ENCODE data around the gene PSMB3.

The PSMB3 gene

GRCh38 chr17:38717139-38717745 is 35.3 kb upstream of the PSMB3 start:
- no peak for DNase-seq (ENCODE audit: low read depth)
- no peak for TF ChIP-seq CTCF (IDR thresholded peaks at IDR 0.05; ENCODE audit: insufficient read depth, low read depth, low read length, missing control alignments)
- H3K4me3 ChIP-seq (ENCODE audit: low read depth, low read length), result no peak overlapping the region

- H3K4me3 ChIP-seq (ENCODE audit: low read depth, low read length), result no peak overlapping the region
- no peak for TF ChIP-seq CTCF (IDR thresholded peaks at IDR 0.05; ENCODE audit: insufficient read depth, low read depth, low read length, missing control alignments)
- no peak for DNase-seq (ENCODE audit: low read depth)
These were observed 33.1 kb upstream of the PSMB3 start for GRCh38 chr17:38719289-38719942.

- no peak overlapping the region for H3K4me3 ChIP-seq (ENCODE audit: low read depth, low read length)
- TF ChIP-seq CTCF (IDR thresholded peaks at IDR 0.05; ENCODE audit: insufficient read depth, low read depth, low read length, missing control alignments), result no peak
- DNase-seq (ENCODE audit: low read depth), result no peak
These were observed 32.4 kb upstream of the PSMB3 start for GRCh38 chr17:38719943-38720641.

GRCh38 chr17:38720941-38721340 is 31.6 kb upstream of the PSMB3 start:
- TF ChIP-seq CTCF (IDR thresholded peaks at IDR 0.05; ENCODE audit: insufficient read depth, low read depth, low read length, missing control alignments), result no peak
- H3K4me3 ChIP-seq (ENCODE audit: low read depth, low read length), result no peak overlapping the region
- no peak for DNase-seq (ENCODE audit: low read depth)

- no peak overlapping the region for H3K4me3 ChIP-seq (ENCODE audit: low read depth, low read length)
- DNase-seq (ENCODE audit: low read depth), result no peak
- TF ChIP-seq CTCF (IDR thresholded peaks at IDR 0.05; ENCODE audit: insufficient read depth, low read depth, low read length, missing control alignments), result no peak
These were observed 30.7 kb upstream of the PSMB3 start for GRCh38 chr17:38721802-38722201.

GRCh38 chr17:38724337-38724988 is 28.1 kb upstream of the PSMB3 start:
- no peak overlapping the region for H3K4me3 ChIP-seq (ENCODE audit: low read depth, low read length)
- no peak for DNase-seq (ENCODE audit: low read depth)
- no peak for TF ChIP-seq CTCF (IDR thresholded peaks at IDR 0.05; ENCODE audit: insufficient read depth, low read depth, low read length, missing control alignments)
